GF-D8 (cell line): Measurements from ENCODE around the gene THAP5.
"Not testable (repeated sequence)": the region's sequence is repeated elsewhere in the genome, so short reads cannot be mapped to it uniquely, and the experiment has no call there.

Experiments used
- DNase-seq: peaks from one replicate; lab custom pipeline; 2025; lab: John Stamatoyannopoulos, UW

The THAP5 gene

GRCh38 chr7:108584211-108584610 lies 14.7 kb upstream of the THAP5 start:
- no peak for DNase-seq

GRCh38 chr7:108581655-108582491 lies 12.4 kb upstream of the THAP5 start:
- DNase-seq = no peak

- DNase-seq = no peak
Observed at GRCh38 chr7:108580298-108580697, 10.8 kb upstream of the THAP5 start.

- no peak for DNase-seq
Observed at GRCh38 chr7:108578937-108579336, 9.4 kb upstream of the THAP5 start.

- no peak for DNase-seq
Observed at GRCh38 chr7:108576116-108576515, 6.6 kb upstream of the THAP5 start.

- no peak for DNase-seq
Observed at GRCh38 chr7:108575156-108575555, 5.7 kb upstream of the THAP5 start.

- DNase-seq = no peak
Observed at GRCh38 chr7:108572480-108572879, 3.0 kb upstream of the THAP5 start.

GRCh38 chr7:108570146-108570755 lies 745 bp upstream of the THAP5 start:
- peak; percentile 39 for DNase-seq

- DNase-seq = no peak
Observed at GRCh38 chr7:108568801-108569380, 615 bp downstream of the THAP5 start.

GRCh38 chr7:108565987-108566386 lies 3.5 kb downstream of the THAP5 start:
- DNase-seq = no peak

- no peak for DNase-seq
Observed at GRCh38 chr7:108561047-108561619, 8.4 kb downstream of the THAP5 start.

- no peak for DNase-seq
Observed at GRCh38 chr7:108559253-108559652, 10.3 kb downstream of the THAP5 start.

- DNase-seq = no peak
Observed at GRCh38 chr7:108557617-108558016, 11.9 kb downstream of the THAP5 start.

GRCh38 chr7:108557191-108557590 lies 12.3 kb downstream of the THAP5 start:
- DNase-seq = no peak

GRCh38 chr7:108556665-108557064 lies 12.8 kb downstream of the THAP5 start:
- not testable (repeated sequence) for DNase-seq

GRCh38 chr7:108548141-108548896 lies 21.2 kb downstream of the THAP5 start:
- not testable (repeated sequence) for DNase-seq

GRCh38 chr7:108541478-108541877 lies 28.0 kb downstream of the THAP5 start:
- no peak for DNase-seq

- not testable (repeated sequence) for DNase-seq
Observed at GRCh38 chr7:108538685-108539084, 30.8 kb downstream of the THAP5 start.

- DNase-seq = not testable (repeated sequence)
Observed at GRCh38 chr7:108538236-108538635, 31.3 kb downstream of the THAP5 start.

GRCh38 chr7:108537229-108537628 lies 32.3 kb downstream of the THAP5 start:
- DNase-seq = no peak

GRCh38 chr7:108535744-108536143 lies 33.8 kb downstream of the THAP5 start:
- DNase-seq = no peak

GRCh38 chr7:108535257-108535656 lies 34.2 kb downstream of the THAP5 start:
- no peak for DNase-seq
